Type B pancreatic cell (in vitro differentiated cells): ENCODE measurements around the gene PRR5L. TPM values are rescaled to one million over a fixed set of nuclear protein-coding genes. Genes with fewer than 3 reads are reported as not detected.

Experiments used
- DNase-seq: peaks from one replicate; pipeline ENCODE4 v3.0.0; 2021; ENCODE audit warnings: mixed read lengths; ENCODE audit not compliant: unreplicated experiment; ENCODE audit errors: extremely low spot score
- H3K27ac Mint-ChIP-seq: 2 replicates; pipeline ENCODE4 v1.8.0; 2021; ENCODE audit warnings: mild to moderate bottlenecking, mixed read lengths
- H3K27me3 Mint-ChIP-seq: 2 replicates; pipeline ENCODE4 v1.8.0; 2021; ENCODE audit warnings: mixed read lengths
- H3K36me3 Mint-ChIP-seq: 2 replicates; pipeline ENCODE4 v1.8.0; 2021; ENCODE audit warnings: mixed read lengths
- H3K4me1 Mint-ChIP-seq: one replicate; pipeline ENCODE4 v1.8.0; 2021; ENCODE audit warnings: mixed read lengths; ENCODE audit not compliant: unreplicated experiment
- H3K4me3 Mint-ChIP-seq: 2 replicates; pipeline ENCODE4 v1.8.0; 2021; ENCODE audit warnings: mild to moderate bottlenecking, mixed read lengths
- H3K9me3 Mint-ChIP-seq: 2 replicates; pipeline ENCODE4 v1.8.0; 2021; ENCODE audit warnings: mixed read lengths
- total RNA-seq: library from RNA; stranded (reverse); gene quantifications from 2 replicates; pipeline ENCODE4 v1.2.1, GENCODE V29; 2021; ENCODE audit warnings: low replicate concordance
- TF ChIP-seq, protein P1 (sequence below): fragments of 200-600 bp; sonication (generic); conservative IDR thresholded peaks from 2 replicates; pipeline ENCODE4 v1.5.0; 2021; ENCODE audit warnings: antibody characterized with exemption, mild to moderate bottlenecking

The PRR5L gene
- total RNA-seq, 1 donor from 2014 or later, result 11.0 TPM

DNA sequence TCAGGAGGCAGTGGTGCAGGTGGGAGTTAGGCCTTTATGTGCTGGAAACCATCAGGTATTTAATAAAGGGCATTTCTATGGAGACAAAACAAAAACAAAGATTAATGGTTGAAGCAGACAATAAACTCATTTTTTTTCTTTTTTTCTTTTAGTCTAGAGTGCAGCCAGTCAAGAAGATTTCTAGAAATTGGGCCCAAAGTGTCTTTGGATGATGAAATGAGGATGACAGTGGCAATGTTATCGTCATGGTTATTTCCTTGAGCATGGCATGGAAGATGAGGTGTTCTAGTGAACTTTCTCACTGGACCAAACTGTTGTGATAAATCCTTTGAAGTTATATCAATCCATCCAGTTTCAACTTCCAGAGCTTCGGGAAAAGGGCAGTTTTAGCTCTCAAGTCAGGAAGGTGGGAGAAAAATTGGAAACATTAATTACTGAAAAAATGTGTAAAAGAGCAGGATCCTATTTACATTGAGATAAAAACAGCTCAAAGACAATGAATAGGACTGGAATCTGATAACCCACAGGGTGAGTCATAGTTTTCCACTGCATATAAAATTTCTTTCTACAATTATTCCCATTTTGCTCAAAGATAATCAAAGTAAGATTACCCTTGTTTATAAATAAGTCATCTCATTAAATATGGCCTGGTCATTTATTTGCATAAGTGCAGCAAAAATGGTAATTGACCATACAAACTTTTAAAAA is 33.0 kb downstream of the PRR5L start:
- DNase-seq, result no peak
- Mint-ChIP-seq H3K9me3 (no peaks in the 10 kb centered on the region), H3K27ac (no peak overlapping the region), H3K4me1 (peaks cover 3% of the 10 kb centered on the region), H3K4me3 (no peak overlapping the region), H3K27me3 (peaks cover 5% of the 10 kb centered on the region), H3K36me3 (no peaks in the 10 kb centered on the region)
- TF ChIP-seq, protein P1, sequence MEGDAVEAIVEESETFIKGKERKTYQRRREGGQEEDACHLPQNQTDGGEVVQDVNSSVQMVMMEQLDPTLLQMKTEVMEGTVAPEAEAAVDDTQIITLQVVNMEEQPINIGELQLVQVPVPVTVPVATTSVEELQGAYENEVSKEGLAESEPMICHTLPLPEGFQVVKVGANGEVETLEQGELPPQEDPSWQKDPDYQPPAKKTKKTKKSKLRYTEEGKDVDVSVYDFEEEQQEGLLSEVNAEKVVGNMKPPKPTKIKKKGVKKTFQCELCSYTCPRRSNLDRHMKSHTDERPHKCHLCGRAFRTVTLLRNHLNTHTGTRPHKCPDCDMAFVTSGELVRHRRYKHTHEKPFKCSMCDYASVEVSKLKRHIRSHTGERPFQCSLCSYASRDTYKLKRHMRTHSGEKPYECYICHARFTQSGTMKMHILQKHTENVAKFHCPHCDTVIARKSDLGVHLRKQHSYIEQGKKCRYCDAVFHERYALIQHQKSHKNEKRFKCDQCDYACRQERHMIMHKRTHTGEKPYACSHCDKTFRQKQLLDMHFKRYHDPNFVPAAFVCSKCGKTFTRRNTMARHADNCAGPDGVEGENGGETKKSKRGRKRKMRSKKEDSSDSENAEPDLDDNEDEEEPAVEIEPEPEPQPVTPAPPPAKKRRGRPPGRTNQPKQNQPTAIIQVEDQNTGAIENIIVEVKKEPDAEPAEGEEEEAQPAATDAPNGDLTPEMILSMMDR, result no peak

DNA sequence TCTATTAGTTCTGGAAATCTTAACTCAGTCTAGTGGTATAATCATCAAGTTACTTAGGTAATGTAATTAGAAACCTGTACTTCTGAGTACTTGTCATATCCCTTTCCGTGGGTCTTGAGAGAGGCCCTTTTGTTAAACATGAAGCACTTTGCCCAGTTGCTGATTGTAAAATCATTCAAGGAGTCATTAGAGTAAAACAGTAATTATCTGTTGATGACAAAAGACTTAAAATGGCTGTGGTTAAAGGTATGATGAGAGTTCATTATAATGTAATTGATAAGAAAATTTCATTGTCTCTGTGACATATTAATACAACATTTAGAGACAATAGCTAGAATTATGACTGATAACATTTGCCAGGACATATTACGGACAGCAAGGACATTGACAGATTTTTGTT is 34.3 kb downstream of the PRR5L start:
- no peak overlapping the region for H3K27ac Mint-ChIP-seq
- H3K4me3 Mint-ChIP-seq, result no peak overlapping the region
- H3K27me3 Mint-ChIP-seq, result peaks cover 5% of the 10 kb centered on the region
- DNase-seq, result no peak
- H3K9me3 Mint-ChIP-seq, result no peaks in the 10 kb centered on the region
- peaks cover 3% of the 10 kb centered on the region for H3K4me1 Mint-ChIP-seq
- TF ChIP-seq, protein P1, result no peak
- H3K36me3 Mint-ChIP-seq, result no peaks in the 10 kb centered on the region

DNA sequence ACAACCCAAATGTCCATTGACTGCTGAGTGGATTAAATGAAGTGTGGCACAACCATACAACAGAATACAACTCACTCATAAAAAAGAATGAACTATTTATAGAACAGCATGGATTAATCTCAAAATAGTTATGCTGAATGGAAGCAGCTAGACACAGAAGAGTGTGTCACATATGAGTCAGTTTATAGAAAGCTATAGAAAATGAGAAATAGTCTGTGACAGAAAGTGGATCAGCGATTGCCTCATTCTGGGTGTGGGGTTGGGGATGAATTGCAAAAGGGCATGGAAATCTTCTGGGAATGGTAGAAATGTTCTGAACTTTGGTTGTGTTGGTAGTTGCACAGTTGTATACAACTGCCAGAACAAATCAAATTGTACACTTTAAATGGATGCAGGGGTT is 37.4 kb downstream of the PRR5L start:
- DNase-seq, result no peak
- H3K4me1 Mint-ChIP-seq, result no peaks in the 10 kb centered on the region
- H3K4me3 Mint-ChIP-seq, result no peak overlapping the region
- H3K27ac Mint-ChIP-seq, result no peak overlapping the region
- H3K9me3 Mint-ChIP-seq, result no peaks in the 10 kb centered on the region
- TF ChIP-seq, protein P1, result no peak
- H3K36me3 Mint-ChIP-seq, result no peaks in the 10 kb centered on the region
- H3K27me3 Mint-ChIP-seq, result peaks cover 5% of the 10 kb centered on the region

DNA sequence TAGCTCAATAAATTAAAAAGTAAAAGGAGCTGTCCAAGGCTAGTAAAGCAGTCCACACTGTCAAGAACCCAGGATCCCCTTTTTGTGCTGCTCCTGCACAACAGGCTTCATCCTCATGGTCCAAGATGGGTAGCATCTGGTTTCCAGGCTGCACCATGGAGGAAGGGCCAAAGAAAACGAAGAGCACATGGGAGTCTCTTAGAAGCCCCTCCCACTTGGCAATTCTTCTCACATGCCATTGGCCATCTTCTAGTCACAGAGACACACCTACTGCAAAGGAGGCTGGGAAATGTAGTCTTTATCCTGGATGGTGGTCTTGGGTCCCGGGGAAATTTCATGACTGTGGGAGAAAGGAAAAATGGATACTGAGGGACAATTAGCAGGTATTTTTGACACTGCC is 37.8 kb downstream of the PRR5L start:
- TF ChIP-seq, protein P1, result no peak
- no peak overlapping the region for H3K4me3 Mint-ChIP-seq

DNA sequence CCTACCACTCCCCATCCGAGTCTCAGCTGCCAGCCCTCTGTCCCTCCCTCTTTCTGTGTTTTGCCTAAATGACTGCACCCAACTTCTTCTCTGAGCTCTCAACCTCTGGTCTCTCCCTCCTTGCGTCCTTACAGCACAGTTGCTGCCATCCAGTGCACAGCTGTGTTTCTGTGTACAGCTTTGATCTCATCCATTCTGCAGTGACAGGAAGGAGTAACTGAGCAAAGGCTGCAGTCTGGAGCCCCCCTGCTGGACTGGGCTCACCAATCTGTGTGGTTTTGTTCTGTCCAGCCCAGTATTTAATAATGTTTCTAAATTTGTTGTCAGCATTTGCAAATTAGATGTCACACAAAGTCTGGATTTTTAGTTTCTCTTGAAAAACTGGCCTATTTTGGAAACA is 43.8 kb downstream of the PRR5L start:
- Mint-ChIP-seq H3K9me3 (peaks cover 5% of the 10 kb centered on the region), H3K4me1 (peaks cover 26% of the 10 kb centered on the region), H3K27ac (no peak overlapping the region), H3K36me3 (no peaks in the 10 kb centered on the region), H3K4me3 (no peak overlapping the region), H3K27me3 (peaks cover 7% of the 10 kb centered on the region)
- TF ChIP-seq, protein P1, result no peak
- no peak for DNase-seq

More for the DNA sequence above, 37.8 kb downstream of the PRR5L start:
- Mint-ChIP-seq H3K9me3 (no peaks in the 10 kb centered on the region), H3K4me1 (no peaks in the 10 kb centered on the region), H3K36me3 (no peaks in the 10 kb centered on the region), H3K27ac (no peak overlapping the region), H3K27me3 (peaks cover 5% of the 10 kb centered on the region)
- DNase-seq, result no peak
